ENCODE results near the gene GPX3. TPM values are rescaled to one million over a fixed set of nuclear protein-coding genes. Genes with fewer than 3 reads are reported as not detected.
A peak's percentile ranks its signal among the peaks of the same experiment; 100 is the strongest.

Gene GPX3
- total RNA-seq, 1 experiment from 2014 or later = 5.6 TPM

DNA sequence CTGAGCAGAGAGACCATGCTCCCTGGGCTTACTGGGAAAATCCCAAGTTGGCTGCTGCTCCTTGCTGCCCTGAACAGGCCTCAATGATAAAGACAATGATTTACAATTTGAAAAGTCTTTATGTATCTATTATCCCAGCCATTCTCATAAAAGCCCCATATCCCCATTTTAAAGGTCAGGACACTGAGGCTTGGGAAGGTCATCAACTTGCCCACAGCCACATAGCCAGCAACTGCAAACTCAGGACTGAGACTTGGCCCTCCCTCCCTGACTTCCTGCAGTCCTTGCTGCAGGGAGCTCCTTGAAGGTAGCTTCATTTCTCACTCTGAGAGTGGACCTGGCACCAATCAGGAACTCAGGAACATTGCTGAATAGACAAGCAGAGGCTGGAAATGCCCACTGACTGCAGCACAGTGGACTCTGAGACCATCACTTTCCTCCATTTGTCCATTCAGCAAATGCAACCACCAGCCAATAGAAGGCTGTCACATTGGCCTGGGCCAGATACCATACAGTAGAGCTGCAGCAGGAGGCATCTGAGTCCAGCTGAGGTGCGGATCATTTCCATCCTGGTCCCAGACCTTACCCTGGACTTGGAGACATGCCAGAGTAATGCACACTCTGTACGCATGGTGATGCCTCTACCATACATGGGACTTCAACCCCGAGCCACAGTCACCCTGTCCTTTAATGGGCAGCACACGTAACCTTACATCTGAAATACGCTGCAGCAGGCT, 42.2 kb downstream of the GPX3 start:
- Histone ChIP-seq H3K27me3 (no peaks in the 10 kb centered on the region), H3K36me3 (peaks cover 61% of the 10 kb centered on the region), H3K9me3 (no peaks in the 10 kb centered on the region)

DNA sequence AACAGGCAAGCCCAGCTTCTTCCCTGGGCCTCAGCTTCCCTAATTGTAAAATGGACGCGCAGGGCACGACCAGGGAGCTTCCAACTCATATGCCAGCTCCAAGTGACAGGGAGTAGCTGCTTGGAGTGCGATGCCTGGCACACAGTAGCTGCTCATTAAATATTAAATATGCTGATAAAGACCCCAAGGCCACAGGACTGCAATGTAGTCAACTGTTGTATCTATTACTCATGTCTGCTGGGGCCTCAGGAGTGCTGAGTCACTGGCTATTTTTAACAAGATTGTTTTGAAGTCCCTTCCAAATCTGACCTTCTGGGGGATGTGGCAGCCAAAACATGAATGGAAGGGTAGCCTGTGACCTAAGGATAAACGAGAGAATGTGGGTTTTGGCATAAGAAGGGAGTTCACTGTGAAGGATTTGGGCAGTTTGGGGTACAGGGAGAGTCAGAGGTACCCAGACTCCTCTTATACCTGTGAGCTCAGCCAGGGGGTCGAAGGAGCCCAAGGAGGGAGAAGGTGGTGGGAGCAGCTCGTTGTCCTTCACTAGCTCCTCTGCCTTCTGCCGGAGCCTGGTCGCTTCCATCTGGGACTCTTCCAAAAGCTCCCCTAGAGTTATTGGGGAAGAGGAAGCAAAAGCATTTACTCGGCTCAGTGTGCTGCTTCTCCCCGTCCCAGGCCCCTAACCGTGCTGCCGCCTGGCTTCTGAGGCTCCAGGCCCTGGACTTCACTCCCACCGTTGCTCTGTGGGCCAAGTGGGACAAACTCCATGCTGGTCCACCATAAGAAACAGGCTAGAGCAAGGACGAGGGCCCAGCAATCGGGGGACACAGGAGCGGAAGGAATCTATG, 43.0 kb downstream of the GPX3 start:
- peaks cover 62% of the 10 kb centered on the region for H3K36me3 ChIP-seq
- H3K4me3 ChIP-seq = no peak overlapping the region
- peak; percentile 72 for DNase-seq

More for the DNA sequence above, 42.2 kb downstream of the GPX3 start:
- DNase-seq = no peak
- no peak overlapping the region for H3K4me3 ChIP-seq

DNA sequence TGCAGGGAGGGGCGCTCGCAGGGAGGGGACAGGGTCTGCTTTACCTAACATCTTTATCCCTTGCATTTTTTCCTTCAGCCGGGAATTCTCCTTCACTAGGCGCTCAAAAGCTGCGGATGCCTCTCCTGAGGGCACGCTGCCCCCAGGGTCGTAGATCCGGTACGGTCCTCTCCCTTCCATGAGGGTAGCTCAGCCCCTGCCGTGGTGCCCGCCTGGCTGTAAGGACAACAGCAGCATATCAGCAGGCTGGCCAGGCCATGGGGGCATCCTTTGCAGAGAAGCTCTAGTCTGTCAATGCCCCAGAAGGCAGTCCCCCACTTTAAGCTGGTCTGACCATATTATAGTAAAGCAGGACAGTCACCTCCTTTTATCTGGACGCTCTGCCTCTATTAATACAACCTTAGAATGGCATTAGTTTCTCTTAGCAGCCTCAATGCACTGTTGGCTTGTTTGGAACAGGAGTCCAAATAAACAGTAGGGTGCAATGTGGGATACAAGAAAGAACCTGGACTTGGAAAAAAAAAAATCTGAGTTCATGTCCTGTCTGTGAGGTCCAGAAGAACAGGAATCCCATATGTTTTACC, 44.6 kb downstream of the GPX3 start:
- DNase-seq = no peak
- H3K27me3 ChIP-seq = no peaks in the 10 kb centered on the region
- no peak overlapping the region for H3K4me3 ChIP-seq
- H3K9me3 ChIP-seq = no peaks in the 10 kb centered on the region
- peaks cover 59% of the 10 kb centered on the region for H3K36me3 ChIP-seq

More for the DNA sequence above, 43.0 kb downstream of the GPX3 start:
- H3K9me3 ChIP-seq = no peaks in the 10 kb centered on the region
- no peaks in the 10 kb centered on the region for H3K27me3 ChIP-seq

DNA sequence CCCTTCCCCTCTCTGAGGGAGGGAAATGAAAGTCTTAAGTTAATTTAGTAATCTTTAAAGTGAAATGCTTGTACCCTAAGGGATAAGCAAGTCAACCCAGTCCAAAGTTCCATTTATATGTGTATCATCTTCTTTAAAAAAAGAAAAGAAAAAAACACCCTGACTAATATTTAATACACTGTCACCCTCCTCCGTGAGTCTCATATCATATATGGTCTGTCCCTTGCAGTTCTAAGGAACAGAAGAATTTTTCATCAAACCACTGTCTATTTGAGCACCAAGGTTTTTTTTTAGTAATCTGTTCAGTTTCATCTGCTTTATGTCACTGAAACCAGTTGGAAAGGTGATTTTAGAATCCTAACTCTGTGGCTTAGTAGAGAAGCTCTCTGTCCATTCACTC, 45.2 kb downstream of the GPX3 start:
- peaks cover 57% of the 10 kb centered on the region for H3K36me3 ChIP-seq
- H3K4me3 ChIP-seq = no peak overlapping the region
- H3K9me3 ChIP-seq = no peaks in the 10 kb centered on the region
- no peak for DNase-seq
- H3K27me3 ChIP-seq = no peaks in the 10 kb centered on the region

DNA sequence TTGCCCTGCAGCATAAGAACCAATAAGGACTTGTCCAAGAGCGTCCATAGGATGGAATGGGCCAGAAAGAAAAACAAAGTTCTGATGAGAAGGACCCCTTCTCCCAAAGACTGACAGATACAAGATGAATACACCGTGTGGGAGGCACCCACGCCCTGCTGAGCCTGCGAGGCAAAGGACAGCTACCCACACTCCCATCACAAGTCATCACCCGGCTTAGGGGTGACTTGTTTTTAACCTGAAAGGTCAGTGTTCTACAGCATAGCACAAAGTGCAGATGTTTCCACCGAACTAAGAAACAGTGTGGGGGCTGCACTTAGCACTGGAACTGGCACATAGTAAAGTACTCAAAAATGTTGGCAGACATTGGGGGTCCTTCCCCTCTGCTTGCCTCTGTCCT, 46.5 kb downstream of the GPX3 start:
- no peaks in the 10 kb centered on the region for H3K9me3 ChIP-seq
- no peak for DNase-seq
- H3K36me3 ChIP-seq = peaks cover 47% of the 10 kb centered on the region
- no peak overlapping the region for H3K4me3 ChIP-seq
- H3K27me3 ChIP-seq = no peaks in the 10 kb centered on the region

DNA sequence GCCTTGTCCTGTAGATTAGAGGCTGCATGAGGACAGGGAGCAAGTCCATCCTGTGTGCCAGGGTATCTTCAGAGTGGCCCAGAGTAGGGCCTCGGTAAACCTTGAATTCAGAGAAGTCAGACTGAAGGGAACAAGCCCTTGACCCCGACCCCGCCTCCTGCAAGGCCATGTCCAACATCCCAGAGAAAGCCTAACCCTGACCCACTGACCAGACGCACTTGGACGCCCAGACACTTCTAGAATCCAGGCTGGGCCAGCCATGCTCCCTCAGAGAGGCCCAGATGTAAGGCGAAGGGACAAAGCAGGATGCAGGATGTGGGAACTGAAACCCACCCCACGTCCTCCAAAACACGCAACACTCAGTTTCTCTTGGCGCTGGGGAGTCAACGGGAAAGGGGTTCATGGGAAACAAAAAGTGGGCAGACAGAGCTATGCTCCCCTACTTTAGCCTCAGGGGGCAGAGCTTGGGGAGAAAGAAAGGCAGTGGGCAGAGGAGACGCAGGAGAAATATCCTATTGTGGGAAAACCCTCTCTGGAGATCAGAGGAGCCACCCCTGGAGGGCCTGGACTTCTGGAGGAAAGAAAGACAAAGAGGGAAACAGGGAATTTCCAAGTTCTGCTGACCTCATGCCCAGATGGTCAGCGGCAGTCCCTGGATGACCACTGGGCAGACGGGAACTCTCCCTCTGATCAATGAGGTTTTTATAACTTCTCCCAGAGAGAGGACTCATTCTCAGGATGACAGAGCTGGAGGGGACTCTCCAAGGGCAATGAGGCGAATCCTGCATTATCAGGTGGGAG, 47.4 kb downstream of the GPX3 start:
- H3K36me3 ChIP-seq = peaks cover 38% of the 10 kb centered on the region
- DNase-seq = no peak
- H3K9me3 ChIP-seq = no peaks in the 10 kb centered on the region
- no peaks in the 10 kb centered on the region for H3K27me3 ChIP-seq
- no peak overlapping the region for H3K4me3 ChIP-seq

DNA sequence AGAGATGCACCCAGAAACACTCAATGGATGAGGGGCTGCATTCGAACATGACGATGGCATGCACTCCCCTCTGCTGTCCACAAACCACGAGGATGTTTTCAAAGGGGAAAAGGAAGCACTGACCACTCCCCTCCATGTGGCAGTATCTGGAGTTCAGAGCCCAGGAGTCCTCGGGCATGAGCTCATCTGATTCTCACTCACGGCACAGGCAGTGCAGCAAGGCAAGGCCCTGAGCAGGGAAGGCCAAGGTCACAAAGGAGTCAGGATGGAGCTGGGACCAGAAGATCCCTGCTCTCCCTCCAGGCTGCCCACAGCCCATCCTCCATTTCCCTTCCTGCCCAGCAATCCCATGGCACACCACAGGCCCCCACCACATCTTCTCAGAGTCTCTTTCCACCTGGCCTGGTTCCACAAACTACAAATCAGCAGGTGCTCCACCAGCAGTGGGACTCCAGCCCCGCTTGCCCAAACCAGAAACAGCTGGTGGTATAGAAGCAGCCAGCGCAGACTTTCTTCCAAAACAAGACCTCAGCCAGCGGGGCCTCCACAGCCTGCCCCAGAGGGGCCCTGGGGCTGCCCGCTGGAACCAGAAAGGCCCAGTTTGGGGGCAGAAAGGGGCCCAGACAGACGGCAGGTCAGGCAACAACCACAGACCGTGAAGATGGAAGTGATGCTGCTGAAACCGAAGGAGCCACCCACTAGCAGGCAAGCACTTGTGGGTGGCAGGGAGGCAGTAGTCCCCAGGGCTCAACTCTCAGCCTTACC, 48.2 kb downstream of the GPX3 start:
- Histone ChIP-seq H3K36me3 (peaks cover 36% of the 10 kb centered on the region), H3K27me3 (no peaks in the 10 kb centered on the region), H3K9me3 (no peaks in the 10 kb centered on the region), H3K4me3 (no peak overlapping the region)
- peak; percentile 49 for DNase-seq

DNA sequence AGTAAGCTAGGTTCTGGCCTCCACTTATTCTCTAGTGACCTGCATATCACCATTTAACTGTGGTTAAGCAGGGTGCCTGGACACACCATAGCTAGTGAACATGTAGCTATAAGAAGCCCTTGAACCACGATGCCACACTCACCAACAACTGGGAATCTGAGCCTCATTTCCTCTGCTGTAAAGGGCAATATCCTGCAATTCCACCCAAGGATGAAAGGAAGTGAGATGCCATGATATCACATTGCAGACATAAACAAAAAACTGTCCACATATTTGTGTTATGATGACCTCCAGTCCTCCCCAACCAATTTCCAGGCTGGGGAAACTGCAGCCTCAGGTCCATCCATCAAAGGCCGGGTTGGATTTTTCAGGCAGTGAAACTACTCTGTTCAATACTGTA, 50.1 kb downstream of the GPX3 start:
- Histone ChIP-seq H3K9me3 (0 out of 2 replicates have a peak, but pooled peaks cover 3% of the 10 kb centered on the region), H3K4me3 (no peak overlapping the region), H3K36me3 (peaks cover 27% of the 10 kb centered on the region), H3K27me3 (no peaks in the 10 kb centered on the region)
- no peak for DNase-seq

DNA sequence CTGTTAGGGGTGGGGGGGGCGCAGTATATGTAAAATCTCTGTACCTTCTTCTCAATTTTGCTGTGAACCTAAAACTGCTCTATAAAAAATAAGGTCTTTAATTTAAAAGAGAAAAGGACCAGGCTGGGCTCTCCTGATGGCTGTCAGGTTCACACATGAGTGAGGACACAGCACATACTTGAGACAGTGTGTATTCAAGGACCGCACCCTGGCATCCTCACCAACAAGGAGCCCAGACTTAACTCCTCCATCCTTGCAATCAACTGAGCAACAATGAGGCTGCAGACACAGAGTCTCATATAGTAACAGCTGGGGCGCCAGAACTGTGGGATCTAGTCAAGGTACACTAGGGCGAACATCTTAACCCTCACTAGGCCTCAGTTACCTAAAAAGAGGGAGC, 50.6 kb downstream of the GPX3 start:
- peaks cover 27% of the 10 kb centered on the region for H3K36me3 ChIP-seq
- no peak for DNase-seq
- H3K9me3 ChIP-seq = 0 out of 2 replicates have a peak, but pooled peaks cover 3% of the 10 kb centered on the region

DNA sequence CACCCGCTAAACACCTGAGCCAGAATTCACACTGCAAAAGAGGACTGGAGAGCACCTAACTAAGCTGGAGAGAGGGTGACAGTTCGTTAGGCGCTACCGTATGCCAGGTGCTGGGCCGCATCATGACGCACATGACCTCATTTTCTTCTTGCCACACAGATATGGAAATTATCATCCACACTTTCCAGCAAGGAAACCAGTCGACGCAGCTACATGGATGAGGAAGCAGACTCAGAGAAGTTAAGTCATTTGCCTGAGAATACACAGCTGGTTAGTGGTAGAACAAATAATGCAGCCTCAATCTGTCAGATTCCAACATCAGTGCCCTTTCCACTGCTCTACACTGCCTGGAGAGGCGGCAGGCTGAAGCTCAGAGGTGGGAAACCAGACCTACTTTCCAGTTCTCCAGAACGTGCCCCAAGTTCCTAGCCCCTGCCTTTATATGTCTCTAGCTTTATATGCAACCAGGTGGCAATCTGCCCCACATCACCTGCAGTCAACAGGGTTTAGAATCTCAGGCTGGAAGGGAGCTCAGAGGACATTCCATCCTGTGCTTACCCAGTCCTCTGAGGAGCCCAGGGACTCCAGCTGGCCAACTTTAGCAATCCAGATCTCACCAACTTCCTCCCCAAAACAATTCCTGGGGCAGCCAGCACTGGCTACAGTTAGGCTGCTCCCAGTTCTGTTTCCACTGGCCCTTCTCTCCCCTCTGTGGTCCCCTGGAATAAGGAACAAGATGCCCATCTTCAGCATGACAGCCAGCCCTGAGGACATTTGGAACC, 51.6 kb downstream of the GPX3 start:
- DNase-seq = no peak

More for the DNA sequence above, 50.6 kb downstream of the GPX3 start:
- H3K4me3 ChIP-seq = no peak overlapping the region
- no peaks in the 10 kb centered on the region for H3K27me3 ChIP-seq

DNA sequence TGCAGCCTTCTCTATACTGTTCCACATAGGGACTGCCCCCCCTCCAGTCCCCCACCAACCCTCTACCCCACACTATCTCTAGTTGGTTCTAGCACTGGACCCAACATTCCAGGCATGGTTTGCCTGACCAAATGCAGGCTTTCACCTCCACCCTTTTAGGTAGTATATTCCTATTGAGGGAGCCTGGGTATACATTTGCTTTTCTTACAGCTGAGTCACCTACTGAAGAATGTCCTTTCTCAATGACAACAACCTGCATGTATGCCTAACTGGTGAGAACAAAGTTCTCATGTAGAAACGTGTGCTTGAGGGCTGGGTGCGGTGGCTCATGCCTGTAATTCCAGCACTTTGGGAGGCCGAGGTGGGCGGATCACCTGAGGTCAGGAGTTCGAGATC, 52.2 kb downstream of the GPX3 start:
- no peak for DNase-seq
- H3K4me3 ChIP-seq = no peak overlapping the region
- H3K9me3 ChIP-seq = 0 out of 2 replicates have a peak, but pooled peaks cover 3% of the 10 kb centered on the region
- H3K27me3 ChIP-seq = no peaks in the 10 kb centered on the region
- H3K36me3 ChIP-seq = peaks cover 26% of the 10 kb centered on the region

More for the DNA sequence above, 51.6 kb downstream of the GPX3 start:
- H3K27me3 ChIP-seq = no peaks in the 10 kb centered on the region
- H3K4me3 ChIP-seq = no peak overlapping the region
- H3K36me3 ChIP-seq = peaks cover 26% of the 10 kb centered on the region
- 0 out of 2 replicates have a peak, but pooled peaks cover 3% of the 10 kb centered on the region for H3K9me3 ChIP-seq

DNA sequence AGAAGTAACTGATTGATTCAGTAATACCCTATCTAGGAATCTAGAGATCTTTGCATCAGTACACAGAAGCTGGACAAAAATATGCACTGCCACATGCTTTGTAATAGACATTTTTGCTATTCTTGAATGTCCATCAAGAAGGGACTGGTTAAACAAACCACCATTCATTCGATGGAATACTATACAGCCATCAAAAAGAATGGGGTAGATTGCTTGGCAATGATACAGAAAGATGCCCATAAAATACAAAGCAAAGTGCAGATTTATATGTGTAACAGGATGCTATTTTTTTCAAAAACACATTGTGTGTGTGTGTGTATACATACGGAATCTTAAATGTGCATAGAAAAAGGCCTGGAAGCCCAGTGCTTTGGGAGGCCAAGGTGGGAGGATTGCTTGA, 52.9 kb downstream of the GPX3 start:
- Histone ChIP-seq H3K27me3 (no peaks in the 10 kb centered on the region), H3K4me3 (no peak overlapping the region), H3K9me3 (0 out of 2 replicates have a peak, but pooled peaks cover 3% of the 10 kb centered on the region), H3K36me3 (peaks cover 26% of the 10 kb centered on the region)
- DNase-seq = no peak

DNA sequence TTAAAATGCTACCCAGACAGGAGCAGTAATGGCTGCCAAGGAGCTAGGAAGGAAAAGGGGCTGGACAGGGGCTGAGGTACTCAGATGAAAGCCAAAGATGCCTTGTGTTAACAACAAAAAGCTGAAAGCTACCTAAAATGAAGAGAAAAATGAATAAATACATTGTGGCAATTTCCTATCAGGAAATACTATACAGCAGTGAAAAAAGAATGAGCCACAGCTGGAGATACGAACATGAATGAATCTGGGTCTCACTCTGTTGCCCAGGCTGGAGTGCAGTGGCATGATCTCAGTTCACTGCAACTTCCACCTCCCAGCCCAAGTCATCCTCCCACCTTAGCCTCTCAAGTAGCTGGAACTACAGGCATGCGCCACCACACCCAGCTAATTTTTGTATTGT, 54.2 kb downstream of the GPX3 start:
- 0 out of 2 replicates have a peak, but pooled peaks cover 3% of the 10 kb centered on the region for H3K9me3 ChIP-seq
- H3K36me3 ChIP-seq = peaks cover 29% of the 10 kb centered on the region
- DNase-seq = no peak
- no peaks in the 10 kb centered on the region for H3K27me3 ChIP-seq
- H3K4me3 ChIP-seq = no peak overlapping the region

DNA sequence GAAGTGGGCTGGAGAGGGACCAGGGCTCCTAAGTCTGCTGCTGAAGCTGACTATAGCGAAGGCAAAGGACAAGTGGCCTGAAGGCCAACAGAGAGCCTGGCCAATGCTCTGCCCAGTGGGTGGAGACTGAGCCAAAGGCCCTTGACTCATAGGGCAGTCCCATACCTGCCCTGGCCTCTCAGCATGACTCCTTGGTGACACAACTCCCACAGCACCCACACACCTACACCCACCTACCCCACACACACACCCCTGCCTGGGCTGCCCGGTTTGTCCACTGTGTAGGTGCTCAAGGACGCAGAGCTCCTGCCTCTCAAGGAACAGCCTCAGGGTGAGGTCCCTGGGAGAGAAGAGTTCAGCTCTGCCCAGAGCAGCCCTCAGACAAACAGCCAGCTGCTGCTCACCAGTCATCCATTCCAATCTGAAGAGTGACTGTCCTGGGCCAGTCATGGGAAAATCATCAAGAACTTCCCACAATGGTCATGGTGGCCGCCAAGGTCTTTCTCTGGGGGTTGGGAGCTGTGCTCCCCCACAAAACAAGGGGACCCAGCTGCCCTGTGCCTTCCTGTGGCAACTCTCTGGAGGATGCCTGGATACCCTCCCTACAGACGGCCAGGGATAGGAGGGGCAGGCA, 55.4 kb downstream of the GPX3 start:
- peaks cover 19% of the 10 kb centered on the region for H3K36me3 ChIP-seq
- H3K9me3 ChIP-seq = 0 out of 2 replicates have a peak, but pooled peaks cover 3% of the 10 kb centered on the region
- no peak overlapping the region for H3K4me3 ChIP-seq
- DNase-seq = peak; percentile 39
- no peaks in the 10 kb centered on the region for H3K27me3 ChIP-seq

DNA sequence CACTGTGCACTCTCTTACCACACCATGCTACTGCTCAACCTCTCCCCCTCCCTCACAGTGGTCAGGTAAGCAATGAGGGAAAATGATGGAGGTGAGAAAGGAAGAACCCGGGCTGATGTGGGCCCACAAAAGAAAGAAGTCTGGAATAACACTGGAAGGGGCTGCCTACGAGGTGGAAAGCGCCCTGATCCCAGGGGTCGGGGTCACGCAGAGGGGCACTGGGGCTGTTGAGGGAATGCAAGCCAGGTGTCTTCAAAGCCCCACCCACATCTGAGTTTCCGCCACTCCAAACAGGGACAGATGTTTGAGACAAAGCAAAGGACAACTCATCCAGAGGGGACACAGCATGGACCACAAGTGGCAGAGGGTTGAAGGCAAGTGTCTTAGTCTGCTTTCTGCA, 56.2 kb downstream of the GPX3 start:
- no peak for DNase-seq
- Histone ChIP-seq H3K27me3 (no peaks in the 10 kb centered on the region), H3K4me3 (no peak overlapping the region), H3K9me3 (0 out of 2 replicates have a peak, but pooled peaks cover 3% of the 10 kb centered on the region), H3K36me3 (peaks cover 18% of the 10 kb centered on the region)
